HG03280 (cell line): ENCODE data around the gene TNFAIP2.

Experiments
- ATAC-seq: cut with Tn5 transposase; IDR thresholded peaks from one replicate; pipeline ENCODE4 v1.9.1; 2021; ENCODE audit warnings: mild to moderate bottlenecking, moderate library complexity; ENCODE audit not compliant: unreplicated experiment

Gene TNFAIP2

DNA sequence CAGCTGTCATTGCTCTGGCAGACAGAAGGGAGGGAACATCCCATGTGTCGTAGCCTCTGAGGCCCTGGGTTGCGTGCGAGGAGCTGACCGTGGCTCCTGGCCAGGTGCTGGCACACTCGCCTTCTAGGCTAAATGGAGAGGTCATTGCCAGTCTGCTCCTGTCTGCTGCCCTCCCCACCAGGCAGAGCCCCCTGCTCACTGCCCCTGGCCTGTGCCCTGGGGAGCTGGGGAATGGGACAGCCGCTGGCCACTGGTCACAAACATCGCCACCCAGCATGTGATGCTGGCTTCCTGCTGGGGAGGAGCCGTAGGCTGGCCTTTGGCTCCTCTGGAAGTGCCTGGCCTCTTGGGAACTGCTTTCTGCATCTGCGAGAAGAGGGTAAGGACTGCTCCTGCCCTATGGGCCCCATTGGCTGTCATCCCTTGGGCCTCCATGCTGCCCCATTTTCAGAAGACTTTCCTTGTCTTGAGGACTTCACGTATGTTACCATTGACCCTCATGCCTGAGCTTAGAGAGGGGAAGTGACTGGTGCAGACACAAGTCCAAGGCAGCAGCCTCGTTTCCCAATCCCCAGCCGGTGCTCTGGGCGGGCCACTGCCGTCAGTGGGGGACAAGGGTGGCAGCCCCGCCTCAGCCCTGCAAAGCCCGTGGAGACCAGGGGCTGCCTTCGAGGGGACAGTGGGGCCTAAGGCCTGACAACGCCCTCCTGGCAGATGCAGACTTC lies 2.0 kb upstream of the TNFAIP2 start:
- ATAC-seq: no peak

DNA sequence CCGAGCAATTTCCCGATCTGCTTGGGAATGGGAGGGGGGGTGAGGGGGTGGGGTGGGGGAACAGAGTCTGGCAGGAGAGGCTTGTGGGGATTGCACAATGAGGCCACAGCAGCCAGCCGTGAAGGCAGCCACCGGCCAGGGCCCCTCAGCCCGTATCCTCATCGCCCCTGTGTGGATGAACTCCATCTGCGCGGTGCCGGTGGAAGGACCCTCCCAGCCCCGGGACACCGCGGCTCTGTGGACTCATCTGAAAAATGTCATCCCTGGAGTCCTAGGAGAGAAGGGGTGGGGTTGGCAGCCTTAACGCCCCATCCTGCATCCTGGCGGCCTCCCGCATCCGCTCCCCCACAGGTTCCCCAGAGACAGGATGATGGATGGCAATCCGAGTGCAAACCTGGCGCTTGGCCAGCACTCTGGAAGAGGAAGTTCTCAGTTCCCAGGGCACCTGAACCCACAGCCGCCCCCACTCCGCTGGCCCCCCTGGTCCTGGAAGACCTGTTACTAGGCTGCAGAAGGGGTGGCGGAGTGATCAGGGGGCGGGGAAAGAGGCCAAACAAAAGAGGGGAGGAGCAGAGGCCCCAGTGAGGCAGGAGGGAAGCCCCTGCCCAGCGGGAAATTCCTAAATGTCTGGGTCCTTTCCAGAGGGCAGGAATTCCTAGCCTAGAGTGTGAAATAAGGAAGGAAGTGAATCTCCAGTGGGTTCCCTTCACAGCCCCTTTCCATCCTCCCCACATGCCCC lies 1.2 kb upstream of the TNFAIP2 start:
- no peak for ATAC-seq

GRCh38 chr14:103122585-103122946 lies 695 bp upstream of the TNFAIP2 start:
- no peak for ATAC-seq

GRCh38 chr14:103123634-103124500 lies 606 bp downstream of the TNFAIP2 start:
- ATAC-seq: no peak

GRCh38 chr14:103124501-103125001 lies 1.3 kb downstream of the TNFAIP2 start:
- no peak for ATAC-seq

GRCh38 chr14:103125098-103126070 lies 2.1 kb downstream of the TNFAIP2 start:
- ATAC-seq: no peak

DNA sequence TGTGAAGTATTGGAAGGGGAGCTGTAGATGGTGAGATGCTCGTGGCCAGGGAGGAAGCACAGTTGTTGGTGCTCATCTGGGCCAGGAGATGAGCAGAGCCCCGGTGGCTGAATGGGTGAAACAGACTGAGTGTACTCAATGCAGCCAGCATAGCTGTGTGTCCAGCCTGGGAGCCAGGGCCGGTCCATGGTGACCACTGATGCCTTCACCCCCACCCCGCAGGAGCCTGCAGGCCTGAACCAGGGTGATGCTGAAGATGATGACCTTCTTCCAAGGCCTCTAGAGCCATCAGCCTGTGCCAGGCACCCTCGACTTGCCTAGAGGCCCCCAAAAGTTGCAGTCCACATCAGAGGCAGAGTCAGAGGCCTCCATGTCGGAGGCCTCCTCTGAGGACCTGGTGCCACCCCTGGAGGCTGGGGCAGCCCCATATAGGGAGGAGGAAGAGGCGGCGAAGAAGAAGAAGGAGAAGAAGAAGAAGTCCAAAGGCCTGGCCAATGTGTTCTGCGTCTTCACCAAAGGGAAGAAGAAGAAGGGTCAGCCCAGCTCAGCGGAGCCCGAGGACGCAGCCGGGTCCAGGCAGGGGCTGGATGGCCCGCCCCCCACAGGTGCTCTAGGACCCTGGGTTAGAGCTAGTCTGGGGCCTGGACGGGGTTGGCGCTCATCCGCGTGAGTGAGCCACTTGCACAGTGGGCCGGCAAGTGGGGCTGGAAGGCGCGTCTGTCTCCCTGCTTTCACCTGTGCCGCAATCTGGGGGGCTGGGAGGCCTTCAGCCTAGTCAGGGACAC lies 3.0 kb downstream of the TNFAIP2 start:
- ATAC-seq: no peak

DNA sequence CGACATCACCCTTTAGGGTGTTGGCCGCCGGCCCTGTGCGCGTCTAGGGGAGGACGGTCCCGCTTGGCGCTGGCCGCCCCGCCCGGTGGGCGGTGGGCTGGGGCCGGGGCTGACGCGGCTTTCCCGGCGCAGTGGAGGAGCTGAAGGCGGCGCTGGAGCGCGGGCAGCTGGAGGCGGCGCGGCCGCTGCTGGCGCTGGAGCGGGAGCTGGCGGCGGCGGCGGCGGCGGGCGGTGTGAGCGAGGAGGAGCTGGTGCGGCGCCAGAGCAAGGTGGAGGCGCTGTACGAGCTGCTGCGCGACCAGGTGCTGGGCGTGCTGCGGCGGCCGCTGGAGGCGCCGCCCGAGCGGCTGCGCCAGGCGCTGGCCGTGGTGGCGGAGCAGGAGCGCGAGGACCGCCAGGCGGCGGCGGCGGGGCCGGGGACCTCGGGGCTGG lies 3.6 kb downstream of the TNFAIP2 start:
- ATAC-seq: no peak

GRCh38 chr14:103127356-103127755 lies 4.1 kb downstream of the TNFAIP2 start:
- ATAC-seq: no peak

- ATAC-seq: no peak
Measured at GRCh38 chr14:103127861-103128598, 4.8 kb downstream of the TNFAIP2 start.

DNA sequence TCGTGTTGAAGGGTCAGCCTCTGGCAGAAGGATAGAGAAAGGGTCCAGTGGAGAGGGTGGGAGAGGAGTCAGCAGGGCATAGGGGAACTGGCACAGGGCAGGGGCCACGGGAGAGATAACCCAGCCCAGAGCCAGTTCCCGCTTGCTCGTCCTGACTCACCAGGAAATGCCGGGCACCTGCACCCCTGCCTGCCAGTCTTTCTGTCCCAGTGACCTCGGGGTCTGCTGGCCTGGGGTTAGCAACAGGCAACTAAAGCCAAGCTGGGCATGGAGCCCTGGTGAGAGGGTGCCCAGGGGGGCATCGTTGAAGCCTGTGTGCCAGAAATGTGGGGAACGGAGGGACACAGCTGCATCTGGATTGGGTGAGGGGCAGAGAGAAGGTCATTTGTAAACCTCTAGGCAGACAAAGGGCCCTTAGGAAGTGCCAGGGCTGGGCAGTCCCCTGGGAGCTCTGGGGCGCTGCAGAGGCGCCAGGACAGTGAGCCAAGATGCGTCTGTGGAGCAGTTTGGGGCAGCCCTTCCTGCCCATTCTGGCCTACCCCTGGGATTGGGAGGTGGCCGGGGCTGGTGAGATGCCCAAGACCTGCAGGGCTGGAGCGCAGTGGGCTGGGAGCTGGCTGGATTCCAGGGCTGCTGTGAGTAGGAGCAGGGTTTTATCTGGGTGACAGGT lies 5.5 kb downstream of the TNFAIP2 start:
- ATAC-seq: no peak

- no peak for ATAC-seq
Measured at GRCh38 chr14:103129301-103130016, 6.2 kb downstream of the TNFAIP2 start.

DNA sequence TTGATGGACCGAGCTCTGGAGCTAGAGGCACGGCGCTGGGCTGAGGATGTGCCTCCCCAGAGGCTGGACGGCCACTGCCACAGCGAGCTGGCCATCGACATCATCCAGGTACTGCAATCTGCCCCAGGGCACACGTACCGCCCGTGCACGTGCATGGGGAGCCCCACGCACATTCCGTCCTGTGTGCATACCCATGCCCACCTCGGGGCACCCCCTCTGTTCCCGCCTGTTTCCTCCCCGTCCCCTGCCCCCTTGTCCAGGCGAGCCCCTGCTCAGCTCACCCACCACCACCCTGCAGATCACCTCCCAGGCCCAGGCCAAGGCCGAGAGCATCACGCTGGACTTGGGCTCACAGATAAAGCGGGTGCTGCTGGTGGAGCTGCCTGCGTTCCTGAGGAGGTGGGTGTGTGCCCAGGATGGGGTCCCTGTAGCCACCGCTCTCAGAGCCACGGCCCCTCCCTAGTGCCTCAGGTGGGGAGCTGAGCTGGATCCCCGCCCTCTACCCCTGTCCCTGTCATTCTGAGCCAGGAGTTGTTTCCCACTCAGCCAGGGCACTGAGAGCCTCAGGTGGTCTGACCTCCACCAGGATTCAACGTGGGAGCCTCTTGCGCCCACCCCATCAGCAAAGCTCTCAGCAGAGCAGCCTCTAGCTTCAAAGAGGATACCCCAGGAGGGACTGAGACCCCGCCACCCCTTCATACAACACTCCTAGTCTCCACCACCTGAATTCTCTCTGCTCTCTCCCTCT lies 6.9 kb downstream of the TNFAIP2 start:
- ATAC-seq: no peak

DNA sequence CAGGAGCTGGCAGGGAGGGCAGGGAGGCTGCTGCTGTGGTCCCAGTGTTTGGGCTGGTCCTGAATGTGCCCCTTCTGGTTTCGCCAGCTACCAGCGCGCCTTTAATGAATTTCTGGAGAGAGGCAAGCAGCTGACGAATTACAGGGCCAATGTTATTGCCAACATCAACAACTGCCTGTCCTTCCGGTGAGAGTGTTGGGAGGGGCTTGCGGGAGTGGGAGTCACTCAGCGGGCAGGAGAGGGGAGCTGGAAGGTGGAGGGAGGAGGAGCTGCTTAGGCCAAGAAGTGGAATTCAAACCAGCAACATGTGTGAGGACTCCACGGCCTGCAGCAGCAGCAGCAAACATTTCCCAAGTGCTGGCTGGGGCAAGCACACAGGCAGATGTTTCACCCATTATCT lies 7.7 kb downstream of the TNFAIP2 start:
- no peak for ATAC-seq

DNA sequence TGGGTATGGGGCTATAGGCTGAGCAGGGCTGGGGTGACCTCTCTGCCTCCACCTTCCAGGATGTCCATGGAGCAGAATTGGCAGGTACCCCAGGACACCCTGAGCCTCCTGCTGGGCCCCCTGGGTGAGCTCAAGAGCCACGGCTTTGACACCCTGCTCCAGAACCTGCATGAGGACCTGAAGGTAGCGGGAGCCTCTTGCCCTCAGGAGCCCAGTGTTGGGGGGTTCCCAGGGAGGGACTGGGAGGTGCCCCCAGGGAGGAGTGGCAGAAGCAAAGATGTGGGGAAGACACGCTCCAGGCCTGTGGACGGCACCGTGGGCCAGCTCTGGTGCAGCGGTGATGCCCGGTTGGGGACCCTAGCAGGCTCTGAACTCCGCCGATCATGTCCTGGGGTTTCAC lies 8.3 kb downstream of the TNFAIP2 start:
- no peak for ATAC-seq

GRCh38 chr14:103132381-103133209 lies 9.3 kb downstream of the TNFAIP2 start:
- ATAC-seq: no peak
